ENCODE measurements around the gene EPS15.
A peak's percentile ranks its signal among the peaks of the same experiment; 100 is the strongest.

Gene EPS15

DNA sequence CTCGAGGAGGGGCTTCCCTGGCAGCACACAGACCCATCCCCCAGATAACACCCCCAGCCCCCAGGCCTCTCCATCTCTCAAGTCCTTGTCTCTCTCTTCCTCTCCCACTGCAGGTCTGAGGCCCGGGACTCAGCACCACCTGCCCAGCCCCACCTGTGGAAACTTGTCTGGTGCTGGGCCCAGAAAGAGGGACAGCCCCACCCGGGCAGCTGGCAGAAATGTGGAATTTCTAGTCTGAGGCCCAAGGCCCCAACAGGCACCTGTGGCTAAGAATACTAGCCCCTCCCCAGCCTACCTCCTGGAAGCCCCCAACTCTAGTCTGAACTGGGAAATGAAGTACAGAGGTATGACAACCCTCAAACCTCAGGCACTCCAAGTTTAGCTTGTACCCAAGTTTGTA lies 204.1 kb downstream of the EPS15 start:
- Histone ChIP-seq H4K20me1 (ENCODE audit: insufficient read depth, low read length) (no peaks in the 10 kb centered on the region), H3K27ac (ENCODE audit: low read length) (no peak overlapping the region), H2AFZ (ENCODE audit: low read length) (no peak overlapping the region), H3K9me2 (replicated peaks; ENCODE audit: insufficient read depth, low read length) (no peaks in the 10 kb centered on the region), H3K9ac (ENCODE audit: low read length) (no peak overlapping the region), H3F3A (ENCODE audit: insufficient read depth, low read length) (no peaks in the 10 kb centered on the region), H3K4me3 (ENCODE audit: low read length) (no peak overlapping the region), H3K4me2 (ENCODE audit: low read depth, low read length) (no peak overlapping the region), H3K4me1 (ENCODE audit: low read length) (no peaks in the 10 kb centered on the region), H3K79me2 (ENCODE audit: low read length) (no peaks in the 10 kb centered on the region), H3K36me3 (replicated peaks; ENCODE audit: insufficient read depth, low read length) (no peaks in the 10 kb centered on the region), H3K9me3 (replicated peaks; ENCODE audit: insufficient read depth, low read length) (no peaks in the 10 kb centered on the region), H3K27me3 (replicated peaks; ENCODE audit: insufficient read depth, low read length) (no peaks in the 10 kb centered on the region)
- DNase-seq = no peak
- no peak for TF ChIP-seq EZH2phosphoT487 (IDR thresholded peaks at IDR 0.05; ENCODE audit: low read length)
- TF ChIP-seq EZH2 (optimal IDR thresholded peaks at IDR 0.05; ENCODE audit: low read depth, low read length) = no peak
- TF ChIP-seq, protein P1, sequence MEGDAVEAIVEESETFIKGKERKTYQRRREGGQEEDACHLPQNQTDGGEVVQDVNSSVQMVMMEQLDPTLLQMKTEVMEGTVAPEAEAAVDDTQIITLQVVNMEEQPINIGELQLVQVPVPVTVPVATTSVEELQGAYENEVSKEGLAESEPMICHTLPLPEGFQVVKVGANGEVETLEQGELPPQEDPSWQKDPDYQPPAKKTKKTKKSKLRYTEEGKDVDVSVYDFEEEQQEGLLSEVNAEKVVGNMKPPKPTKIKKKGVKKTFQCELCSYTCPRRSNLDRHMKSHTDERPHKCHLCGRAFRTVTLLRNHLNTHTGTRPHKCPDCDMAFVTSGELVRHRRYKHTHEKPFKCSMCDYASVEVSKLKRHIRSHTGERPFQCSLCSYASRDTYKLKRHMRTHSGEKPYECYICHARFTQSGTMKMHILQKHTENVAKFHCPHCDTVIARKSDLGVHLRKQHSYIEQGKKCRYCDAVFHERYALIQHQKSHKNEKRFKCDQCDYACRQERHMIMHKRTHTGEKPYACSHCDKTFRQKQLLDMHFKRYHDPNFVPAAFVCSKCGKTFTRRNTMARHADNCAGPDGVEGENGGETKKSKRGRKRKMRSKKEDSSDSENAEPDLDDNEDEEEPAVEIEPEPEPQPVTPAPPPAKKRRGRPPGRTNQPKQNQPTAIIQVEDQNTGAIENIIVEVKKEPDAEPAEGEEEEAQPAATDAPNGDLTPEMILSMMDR (IDR thresholded peaks at IDR 0.05; ENCODE audit: low read length) = no peak

DNA sequence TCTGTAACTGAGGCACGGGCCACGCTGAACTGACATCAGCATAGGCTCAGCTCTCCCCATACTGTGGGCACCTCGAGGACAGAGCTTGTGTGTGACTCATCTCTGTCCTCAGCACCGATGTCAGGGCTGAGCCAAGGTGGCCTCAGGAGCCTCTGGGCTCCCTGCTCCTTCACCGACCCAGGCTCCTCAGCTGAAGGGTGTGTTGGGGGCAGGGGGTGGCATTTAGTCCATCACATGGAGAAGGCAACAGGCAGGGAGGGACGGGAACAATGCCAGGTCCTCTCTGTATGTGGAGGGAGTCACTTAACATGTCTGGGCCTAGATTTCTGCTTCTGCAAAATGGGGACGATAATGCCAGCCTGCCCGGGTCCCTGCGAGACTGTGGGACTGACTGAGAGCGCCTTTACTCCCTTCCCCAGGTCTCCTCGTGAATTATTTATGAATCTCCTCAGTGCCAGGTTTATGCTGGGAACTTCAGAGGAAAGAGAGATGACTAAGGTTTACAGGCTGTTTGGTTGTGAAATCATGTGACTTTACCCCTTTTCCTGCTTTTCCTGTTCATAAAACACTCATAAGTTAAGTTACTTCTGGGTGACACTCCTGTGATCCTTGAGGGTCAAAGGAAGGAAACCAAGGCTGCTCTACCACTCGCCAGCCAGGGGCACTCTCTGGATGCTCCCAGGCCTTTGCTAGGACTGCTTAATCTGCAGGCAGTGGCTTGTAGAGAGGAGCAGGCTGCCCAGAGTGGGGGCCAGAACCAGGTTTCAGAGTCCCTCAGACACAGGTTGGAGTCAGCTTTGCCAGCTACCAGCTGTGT lies 204.9 kb downstream of the EPS15 start:
- Histone ChIP-seq H3K36me3 (replicated peaks; ENCODE audit: insufficient read depth, low read length) (no peaks in the 10 kb centered on the region), H3K4me2 (ENCODE audit: low read depth, low read length) (no peak overlapping the region), H3K79me2 (ENCODE audit: low read length) (no peaks in the 10 kb centered on the region), H3K9me2 (replicated peaks; ENCODE audit: insufficient read depth, low read length) (no peaks in the 10 kb centered on the region), H4K20me1 (ENCODE audit: insufficient read depth, low read length) (no peaks in the 10 kb centered on the region), H3K27ac (ENCODE audit: low read length) (no peak overlapping the region), H3K27me3 (replicated peaks; ENCODE audit: insufficient read depth, low read length) (no peaks in the 10 kb centered on the region), H3K9ac (ENCODE audit: low read length) (no peak overlapping the region), H3K4me3 (ENCODE audit: low read length) (no peak overlapping the region), H3F3A (ENCODE audit: insufficient read depth, low read length) (no peaks in the 10 kb centered on the region), H3K9me3 (replicated peaks; ENCODE audit: insufficient read depth, low read length) (no peaks in the 10 kb centered on the region), H3K4me1 (ENCODE audit: low read length) (no peaks in the 10 kb centered on the region), H2AFZ (ENCODE audit: low read length) (peak overlapping the region; percentile 31; the same call in 1 of the 2 replicates)
- DNase-seq = no peak
- TF ChIP-seq, protein P1 (IDR thresholded peaks at IDR 0.05; ENCODE audit: low read length) = no peak
- TF ChIP-seq EZH2phosphoT487 (IDR thresholded peaks at IDR 0.05; ENCODE audit: low read length) (no peak), EZH2 (optimal IDR thresholded peaks at IDR 0.05; ENCODE audit: low read depth, low read length) (no peak)

DNA sequence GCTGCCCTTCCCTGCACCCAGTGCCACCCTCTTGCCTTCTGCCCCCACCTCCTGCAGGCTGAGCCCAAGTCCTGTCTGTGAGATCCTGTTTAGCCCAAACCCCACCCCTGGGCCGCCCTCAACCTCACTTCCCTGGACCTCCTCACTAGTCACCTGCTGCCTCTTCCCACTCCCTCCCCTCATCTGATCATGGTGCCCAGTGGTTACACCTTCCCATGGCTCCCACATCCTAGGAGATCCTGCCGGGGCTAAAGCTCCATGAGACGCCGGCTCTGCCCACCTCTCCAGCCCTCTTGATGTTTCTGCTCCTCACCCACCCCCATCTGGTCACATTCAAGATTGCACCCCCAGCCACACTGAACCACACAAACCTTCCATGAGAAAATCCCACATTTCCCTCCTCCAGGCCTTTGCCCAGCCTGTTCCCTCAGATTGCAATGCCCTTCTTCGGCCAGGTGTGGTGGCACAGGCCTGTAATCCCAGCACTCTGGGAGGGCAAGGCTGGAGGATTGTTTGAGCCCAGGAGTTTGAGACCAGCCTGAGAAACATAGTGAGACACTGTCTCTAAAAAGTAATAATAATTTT lies 205.7 kb downstream of the EPS15 start:
- Histone ChIP-seq H3K27ac (ENCODE audit: low read length) (no peak overlapping the region), H3K4me2 (ENCODE audit: low read depth, low read length) (no peak overlapping the region), H3K36me3 (replicated peaks; ENCODE audit: insufficient read depth, low read length) (no peaks in the 10 kb centered on the region), H2AFZ (ENCODE audit: low read length) (no peak overlapping the region), H3K9me3 (replicated peaks; ENCODE audit: insufficient read depth, low read length) (no peaks in the 10 kb centered on the region), H3K79me2 (ENCODE audit: low read length) (no peaks in the 10 kb centered on the region), H3K9me2 (replicated peaks; ENCODE audit: insufficient read depth, low read length) (no peaks in the 10 kb centered on the region), H3K4me1 (ENCODE audit: low read length) (no peaks in the 10 kb centered on the region), H3K4me3 (ENCODE audit: low read length) (no peak overlapping the region), H3K27me3 (replicated peaks; ENCODE audit: insufficient read depth, low read length) (no peaks in the 10 kb centered on the region), H4K20me1 (ENCODE audit: insufficient read depth, low read length) (no peaks in the 10 kb centered on the region), H3K9ac (ENCODE audit: low read length) (no peak overlapping the region), H3F3A (ENCODE audit: insufficient read depth, low read length) (no peaks in the 10 kb centered on the region)
- DNase-seq = no peak
- TF ChIP-seq, protein P1 (IDR thresholded peaks at IDR 0.05; ENCODE audit: low read length) = no peak; the same call in 1 of the 2 replicates
- TF ChIP-seq EZH2 (optimal IDR thresholded peaks at IDR 0.05; ENCODE audit: low read depth, low read length) (no peak), EZH2phosphoT487 (IDR thresholded peaks at IDR 0.05; ENCODE audit: low read length) (no peak)

All from MM.1S (cell line).